ENCODE data around the gene FAT1.

The FAT1 gene

GRCh38 chr4:186621959-186622553 is 101.6 kb downstream of the FAT1 start:
- TF ChIP-seq, protein P1, sequence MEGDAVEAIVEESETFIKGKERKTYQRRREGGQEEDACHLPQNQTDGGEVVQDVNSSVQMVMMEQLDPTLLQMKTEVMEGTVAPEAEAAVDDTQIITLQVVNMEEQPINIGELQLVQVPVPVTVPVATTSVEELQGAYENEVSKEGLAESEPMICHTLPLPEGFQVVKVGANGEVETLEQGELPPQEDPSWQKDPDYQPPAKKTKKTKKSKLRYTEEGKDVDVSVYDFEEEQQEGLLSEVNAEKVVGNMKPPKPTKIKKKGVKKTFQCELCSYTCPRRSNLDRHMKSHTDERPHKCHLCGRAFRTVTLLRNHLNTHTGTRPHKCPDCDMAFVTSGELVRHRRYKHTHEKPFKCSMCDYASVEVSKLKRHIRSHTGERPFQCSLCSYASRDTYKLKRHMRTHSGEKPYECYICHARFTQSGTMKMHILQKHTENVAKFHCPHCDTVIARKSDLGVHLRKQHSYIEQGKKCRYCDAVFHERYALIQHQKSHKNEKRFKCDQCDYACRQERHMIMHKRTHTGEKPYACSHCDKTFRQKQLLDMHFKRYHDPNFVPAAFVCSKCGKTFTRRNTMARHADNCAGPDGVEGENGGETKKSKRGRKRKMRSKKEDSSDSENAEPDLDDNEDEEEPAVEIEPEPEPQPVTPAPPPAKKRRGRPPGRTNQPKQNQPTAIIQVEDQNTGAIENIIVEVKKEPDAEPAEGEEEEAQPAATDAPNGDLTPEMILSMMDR (IDR thresholded peaks at IDR 0.05) = no peak
- Histone ChIP-seq H3K9me3 (ENCODE audit: control insufficient read depth, low read length) (no peaks in the 10 kb centered on the region), H3K36me3 (ENCODE audit: control insufficient read depth, insufficient read depth, low read length) (no peaks in the 10 kb centered on the region), H3K27me3 (ENCODE audit: control insufficient read depth, insufficient read depth, low read length) (no peaks in the 10 kb centered on the region), H3K4me3 (ENCODE audit: low read depth, low read length) (no peak overlapping the region), H3K27ac (no peak overlapping the region), H3K9ac (no peak overlapping the region), H3K4me1 (no peaks in the 10 kb centered on the region), H2AFZ (no peak overlapping the region), H3K79me2 (no peaks in the 10 kb centered on the region), H3K4me2 (ENCODE audit: low read length) (no peak overlapping the region)

DNA sequence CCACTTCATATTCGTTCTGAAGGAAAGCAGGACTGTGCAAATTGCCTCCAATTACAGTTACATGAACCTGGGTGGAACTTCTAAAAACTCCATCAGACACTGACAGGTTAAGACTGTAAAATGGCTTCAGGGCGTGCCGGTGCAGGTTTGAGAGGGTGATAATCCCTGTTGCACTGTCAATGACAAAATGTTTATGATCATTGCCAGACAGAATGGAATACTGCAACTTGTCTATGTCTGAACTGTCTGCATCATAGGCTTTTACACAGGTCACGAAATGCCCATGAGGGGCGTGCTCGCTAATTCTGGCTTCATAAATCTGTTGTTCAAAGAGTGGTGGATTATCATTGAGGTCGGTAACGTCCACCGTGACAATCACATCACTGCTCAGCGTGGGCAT is 104.6 kb downstream of the FAT1 start:
- H3K4me1 ChIP-seq = no peaks in the 10 kb centered on the region
- no peak overlapping the region for H3K4me3 ChIP-seq (ENCODE audit: low read depth, low read length)
- no peak overlapping the region for H3K27ac ChIP-seq
- no peaks in the 10 kb centered on the region for H3K79me2 ChIP-seq
- H3K4me2 ChIP-seq (ENCODE audit: low read length) = no peak overlapping the region
- TF ChIP-seq, protein P1 (IDR thresholded peaks at IDR 0.05) = no peak
- H3K9ac ChIP-seq = no peak overlapping the region
- H3K27me3 ChIP-seq (ENCODE audit: control insufficient read depth, insufficient read depth, low read length) = no peaks in the 10 kb centered on the region
- H2AFZ ChIP-seq = no peak overlapping the region
- no peaks in the 10 kb centered on the region for H3K36me3 ChIP-seq (ENCODE audit: control insufficient read depth, insufficient read depth, low read length)
- no peaks in the 10 kb centered on the region for H3K9me3 ChIP-seq (ENCODE audit: control insufficient read depth, low read length)

- TF ChIP-seq, protein P1 (IDR thresholded peaks at IDR 0.05) = no peak
- Histone ChIP-seq H3K4me2 (ENCODE audit: low read length) (no peak overlapping the region), H2AFZ (no peak overlapping the region), H3K27me3 (ENCODE audit: control insufficient read depth, insufficient read depth, low read length) (no peaks in the 10 kb centered on the region), H3K79me2 (no peaks in the 10 kb centered on the region), H3K27ac (no peak overlapping the region), H3K9me3 (ENCODE audit: control insufficient read depth, low read length) (no peaks in the 10 kb centered on the region), H3K9ac (no peak overlapping the region), H3K36me3 (ENCODE audit: control insufficient read depth, insufficient read depth, low read length) (no peaks in the 10 kb centered on the region), H3K4me1 (no peaks in the 10 kb centered on the region), H3K4me3 (ENCODE audit: low read depth, low read length) (no peak overlapping the region)
These were observed 105.7 kb downstream of the FAT1 start for GRCh38 chr4:186617921-186618320.

- TF ChIP-seq, protein P1 (IDR thresholded peaks at IDR 0.05) = no peak
- H2AFZ ChIP-seq = no peak overlapping the region
- H3K27me3 ChIP-seq (ENCODE audit: control insufficient read depth, insufficient read depth, low read length) = no peaks in the 10 kb centered on the region
- H3K4me3 ChIP-seq (ENCODE audit: low read depth, low read length) = no peak overlapping the region
- H3K36me3 ChIP-seq (ENCODE audit: control insufficient read depth, insufficient read depth, low read length) = no peaks in the 10 kb centered on the region
- no peak overlapping the region for H3K9ac ChIP-seq
- H3K79me2 ChIP-seq = no peaks in the 10 kb centered on the region
- H3K27ac ChIP-seq = no peak overlapping the region
- H3K4me1 ChIP-seq = no peaks in the 10 kb centered on the region
- H3K4me2 ChIP-seq (ENCODE audit: low read length) = no peak overlapping the region
- no peaks in the 10 kb centered on the region for H3K9me3 ChIP-seq (ENCODE audit: control insufficient read depth, low read length)
These were observed 116.2 kb downstream of the FAT1 start for GRCh38 chr4:186607490-186607889.

DNA sequence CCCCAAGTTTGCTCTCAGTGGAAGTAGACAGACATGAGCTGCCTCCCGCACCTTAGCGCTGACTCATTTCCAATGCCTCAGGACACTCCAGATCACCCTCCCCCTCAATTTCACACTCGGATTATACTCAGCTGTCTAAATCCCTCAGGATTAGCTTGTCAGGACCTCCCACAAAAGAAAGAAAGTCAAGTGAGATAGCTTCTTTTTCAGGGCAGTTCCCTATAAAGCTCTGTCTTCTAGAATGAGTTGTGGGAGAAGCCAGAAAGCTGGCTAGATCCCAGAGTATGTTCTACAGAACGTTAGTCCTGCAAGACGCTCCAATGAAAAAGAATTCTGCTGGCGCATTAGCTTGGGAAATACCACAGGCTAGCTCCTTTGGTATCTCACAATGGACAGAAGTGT is 117.1 kb downstream of the FAT1 start:
- Histone ChIP-seq H3K9ac (no peak overlapping the region), H3K27me3 (ENCODE audit: control insufficient read depth, insufficient read depth, low read length) (no peaks in the 10 kb centered on the region), H2AFZ (no peak overlapping the region), H3K4me3 (ENCODE audit: low read depth, low read length) (no peak overlapping the region), H3K4me2 (ENCODE audit: low read length) (no peak overlapping the region), H3K27ac (no peak overlapping the region), H3K9me3 (ENCODE audit: control insufficient read depth, low read length) (no peaks in the 10 kb centered on the region), H3K79me2 (no peaks in the 10 kb centered on the region), H3K36me3 (ENCODE audit: control insufficient read depth, insufficient read depth, low read length) (no peaks in the 10 kb centered on the region), H3K4me1 (no peaks in the 10 kb centered on the region)
- TF ChIP-seq, protein P1 (IDR thresholded peaks at IDR 0.05) = no peak

All from parathyroid adenoma (tissue), 2 donors.